A549 (cell line): ENCODE data around the gene NUP214. TPM values are rescaled to one million over a fixed set of nuclear protein-coding genes. Genes with fewer than 3 reads are reported as not detected.

Experiments
- ATAC-seq, 2 experiments: fragments of 200-7000 bp in 1 of 2; fragments of >200 bp in 1 of 2; cut with Nextera tagmentation in 1 of 2; cut with Tn5 transposase in 1 of 2; 3 replicates each; pipeline versions ENCODE4 v1.8.0 to v1.9.1; 2018 to 2020; ENCODE audit warnings: mild to moderate bottlenecking in 1 of 2, moderate library complexity in 1 of 2
- CTCF ChIA-PET: fragments of 300-600 bp; sonication (Branson Sonifier 250); formaldehyde crosslinking; extraction: SDS; loops from one replicate; lab custom pipeline; 2021; ENCODE audit warnings: antibody characterized with exemption, inconsistent platforms; lab: Yijun Ruan, JAX
- POLR2A ChIA-PET: fragments of 350-600 bp; formaldehyde crosslinking; extraction: SDS; loops from one replicate; lab custom pipeline; 2021; ENCODE audit warnings: antibody characterized with exemption, inconsistent platforms; lab: Yijun Ruan, JAX
- DNase-seq, 2 experiments: peaks; one replicate each; pipeline versions ENCODE4 v3.0.0 to v3.0.0-alpha.2; 2011 to 2016; ENCODE audit warnings: low read depth in 1 of 2, low spot score in 1 of 2
- FAIRE-seq: peaks from 2 replicates; lab custom pipeline; 2011; peaks lifted over from hg19 to GRCh38; lab: Jason Lieb, UNC
- H3K27ac ChIP-seq, 2 experiments: fragments of >200 bp; sonication (Bioruptor Twin); formaldehyde crosslinking; 3 replicates each; pipeline ENCODE4 v1.5.1; 2016 to 2017
- H3K4me1 ChIP-seq: fragments of >200 bp; sonication (Bioruptor Twin); formaldehyde crosslinking; 3 replicates; pipeline ENCODE4 v1.6.1; 2016
- H3K4me2 ChIP-seq: fragments of >200 bp; sonication (Bioruptor Twin); formaldehyde crosslinking; 3 replicates; pipeline ENCODE4 v1.6.1; 2016
- H3K4me3 ChIP-seq: fragments of >200 bp; sonication (Bioruptor Twin); formaldehyde crosslinking; 3 replicates; pipeline ENCODE4 v1.5.1; 2016
- H3K9me3 ChIP-seq: fragments of >200 bp; sonication (Bioruptor Twin); formaldehyde crosslinking; 3 replicates; pipeline ENCODE4 v1.6.1; 2016
- CBX2 ChIP-seq: fragments of 200-600 bp; sonication (generic); IDR thresholded peaks from 2 replicates; pipeline ENCODE4 v1.6.1; 2016; ENCODE audit warnings: low read depth, mild to moderate bottlenecking, borderline replicate concordance
- CBX8 ChIP-seq: fragments of 200-600 bp; sonication (generic); IDR thresholded peaks from 2 replicates; pipeline ENCODE4 v1.6.1; 2016
- CEBPB ChIP-seq, 2 experiments: fragments of >200 bp in 1 of 2; sonication (Bioruptor Twin) in 1 of 2; formaldehyde crosslinking in 1 of 2; IDR thresholded peaks; 2 replicates each; pipeline ENCODE4 v1.6.1; 2012 to 2016
- CHD2 ChIP-seq: fragments of 150-350 bp; IDR thresholded peaks from 2 replicates; pipeline ENCODE4 v1.6.1; 2014; ENCODE audit warnings: low read length; ENCODE audit not compliant: partially characterized antibody
- CHD4 ChIP-seq: fragments of 200-600 bp; sonication (generic); IDR thresholded peaks from 2 replicates; pipeline ENCODE4 v1.6.1; 2016; ENCODE audit warnings: antibody characterized with exemption, mild to moderate bottlenecking, borderline replicate concordance
- EHMT2 ChIP-seq: fragments of 200-600 bp; sonication (generic); IDR thresholded peaks from 2 replicates; pipeline ENCODE4 v1.6.1; 2016; ENCODE audit warnings: antibody characterized with exemption, low read depth, mild to moderate bottlenecking, moderate library complexity
- EP300 ChIP-seq, 2 experiments: fragments of >200 bp; sonication (Bioruptor Twin); formaldehyde crosslinking; IDR thresholded peaks; 2 replicates in 1 of 2; 3 replicates in 1 of 2; pipeline ENCODE4 v1.6.1; 2016 to 2017
- FOSB ChIP-seq: fragments of 250-450 bp; sonication (Bioruptor Pico); IDR thresholded peaks from 2 replicates; pipeline ENCODE4 v1.5.0; 2020; ENCODE audit warnings: mild to moderate bottlenecking, moderate library complexity
- FOSL2 ChIP-seq, 2 experiments: fragments of 450-650 bp in 1 of 2; fragments of >200 bp in 1 of 2; sonication (Bioruptor Twin) in 1 of 2; formaldehyde crosslinking; IDR thresholded peaks; 2 replicates each; pipeline versions ENCODE4 v1.5.0 to v1.6.1; 2016 to 2020; ENCODE audit warnings: mild to moderate bottlenecking in 1 of 2, moderate library complexity in 1 of 2
- GATA3 ChIP-seq: IDR thresholded peaks from 2 replicates; pipeline ENCODE4 v1.6.1; 2012; ENCODE audit warnings: borderline replicate concordance
- HEYL ChIP-seq: fragments of 250-450 bp; sonication (Bioruptor Pico); IDR thresholded peaks from 2 replicates; pipeline ENCODE4 v1.8.0; 2021; ENCODE audit warnings: mild to moderate bottlenecking, moderate library complexity
- HOXA7 ChIP-seq: fragments of 250-450 bp; sonication (Bioruptor Pico); IDR thresholded peaks from 2 replicates; pipeline ENCODE4 v1.5.0; 2020; ENCODE audit warnings: mild to moderate bottlenecking, moderate library complexity
- JUN ChIP-seq, 2 experiments: fragments of >200 bp; sonication (Bioruptor Twin); formaldehyde crosslinking; IDR thresholded peaks; 2 replicates in 1 of 2; 3 replicates in 1 of 2; pipeline ENCODE4 v1.6.1; 2016 to 2017
- JUNB ChIP-seq: fragments of >200 bp; sonication (Bioruptor Twin); formaldehyde crosslinking; IDR thresholded peaks from 2 replicates; pipeline ENCODE4 v1.6.1; 2016
- KDM1A ChIP-seq: fragments of 200-600 bp; sonication (generic); IDR thresholded peaks from 2 replicates; pipeline ENCODE4 v1.6.1; 2016; ENCODE audit warnings: low read depth, mild to moderate bottlenecking
- KDM5A ChIP-seq: fragments of 200-600 bp; sonication (generic); IDR thresholded peaks from 2 replicates; pipeline ENCODE4 v1.6.1; 2016; ENCODE audit warnings: antibody characterized with exemption, mild to moderate bottlenecking
- MAZ ChIP-seq: fragments of 150-350 bp; IDR thresholded peaks from 2 replicates; pipeline ENCODE4 v1.6.1; 2014; ENCODE audit warnings: antibody characterized with exemption, low read depth, low read length, borderline replicate concordance
- NFE2L2 ChIP-seq: fragments of 150-350 bp; conservative IDR thresholded peaks from 2 replicates; pipeline ENCODE4 v1.6.1; 2014; ENCODE audit warnings: low read length
- NPAS2 ChIP-seq: fragments of 250-450 bp; sonication (Bioruptor Pico); IDR thresholded peaks from 2 replicates; pipeline ENCODE4 v1.8.0; 2022; ENCODE audit warnings: mild to moderate bottlenecking, moderate library complexity, borderline replicate concordance
- NR3C1 ChIP-seq: fragments of >200 bp; sonication (Bioruptor Twin); formaldehyde crosslinking; IDR thresholded peaks from 3 replicates; pipeline ENCODE4 v1.6.1; 2017
- PHF8 ChIP-seq: fragments of 200-600 bp; sonication (generic); IDR thresholded peaks from 2 replicates; pipeline ENCODE4 v1.6.1; 2016; ENCODE audit warnings: low read depth, mild to moderate bottlenecking, antibody characterized with exemption, moderate library complexity, borderline replicate concordance
- POLR2A ChIP-seq: IDR thresholded peaks from 2 replicates; pipeline ENCODE4 v1.6.1; 2012; ENCODE audit warnings: mild to moderate bottlenecking, low read length
- RCOR1 ChIP-seq: fragments of 150-350 bp; IDR thresholded peaks from 2 replicates; pipeline ENCODE4 v1.6.1; 2014; ENCODE audit warnings: antibody characterized with exemption, low read length, low read depth
- RFX5 ChIP-seq: fragments of 450-650 bp; IDR thresholded peaks from 2 replicates; pipeline ENCODE4 v1.7.1; 2014; ENCODE audit warnings: antibody characterized with exemption, mild to moderate bottlenecking, moderate library complexity
- RNF2 ChIP-seq: fragments of 200-600 bp; sonication (generic); IDR thresholded peaks from 2 replicates; pipeline ENCODE4 v1.6.1; 2016; ENCODE audit warnings: low read depth, mild to moderate bottlenecking, antibody characterized with exemption, moderate library complexity, borderline replicate concordance
- SMC3 ChIP-seq: fragments of >200 bp; sonication (Bioruptor Twin); formaldehyde crosslinking; IDR thresholded peaks from 3 replicates; pipeline ENCODE4 v1.6.1; 2018; ENCODE audit warnings: inconsistent platforms
- TFCP2L1 ChIP-seq: fragments of 250-450 bp; sonication (Bioruptor Pico); IDR thresholded peaks from 2 replicates; pipeline ENCODE4 v1.5.0; 2021; ENCODE audit warnings: mild to moderate bottlenecking
- WGBS: methylation state at CpG from one replicate; pipeline ENCODE4 v1.1.6; 2017; ENCODE audit errors: missing lambda C conversion rate; 5-methylcytosine and 5-hydroxymethylcytosine counted together
- polyA plus RNA-seq, 4 experiments: library from polyadenylated mRNA; depleted of rRNA in 3 of 4; stranded (reverse); fragments of >200 nt; fragmentation: RNase III in 1 of 4; extraction: RNeasy Plus Mini Kit Qiagen cat#74134 plus additional on column Dnase treatment in 1 of 4; gene quantifications; 2 replicates in 3 of 4; 3 replicates in 1 of 4; pipeline ENCODE4 v1.2.3, GENCODE V29; 2011 to 2017
- TF ChIP-seq, protein P1 (sequence below): fragments of 450-650 bp; IDR thresholded peaks from 2 replicates; pipeline ENCODE4 v1.6.1; 2014; ENCODE audit warnings: antibody characterized with exemption
- TF ChIP-seq, protein P2 (sequence below): IDR thresholded peaks from 2 replicates; pipeline ENCODE4 v1.6.1; 2012
- TF ChIP-seq, protein P3 (sequence below): fragments of >200 bp; sonication (Bioruptor Twin); formaldehyde crosslinking; IDR thresholded peaks from 3 replicates; pipeline ENCODE4 v1.5.1; 2016

Gene NUP214
- polyA plus RNA-seq, 2 of the 4 experiments (the other 2 are of a cell fraction), result 14.4 to 18.5 TPM

DNA sequence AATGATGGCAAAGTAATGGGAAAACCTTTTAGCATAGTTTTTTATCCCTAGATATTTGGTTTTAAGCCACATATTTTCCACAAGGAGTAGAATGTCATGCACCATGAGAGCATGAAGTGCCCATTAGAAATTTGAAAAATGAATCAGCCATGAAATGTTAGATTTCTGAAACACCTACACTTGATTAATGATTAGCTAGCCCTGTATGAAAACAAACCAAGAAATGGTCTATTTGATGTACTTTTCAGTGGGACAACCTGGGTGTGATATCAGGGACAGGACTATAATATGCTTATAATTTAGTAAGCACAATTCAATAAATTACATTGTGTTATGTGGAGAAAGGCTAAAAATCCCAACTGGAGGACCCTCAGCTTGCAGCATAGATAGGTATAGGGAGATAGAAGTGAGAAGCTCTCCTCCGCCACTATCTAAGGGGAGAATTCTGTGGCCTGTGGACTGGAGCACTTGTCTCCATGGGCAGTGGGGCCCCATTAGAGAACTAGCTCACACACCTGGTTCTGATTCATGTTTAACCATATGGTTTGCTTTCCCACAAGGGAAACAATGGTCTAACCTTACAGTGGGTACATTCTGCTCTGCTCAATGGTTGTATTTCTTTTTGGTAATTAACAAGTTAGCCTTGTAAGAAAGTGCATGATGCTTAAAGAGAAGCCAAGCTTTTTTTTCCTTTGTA, 35.2 kb downstream of the NUP214 start:
- no peaks in the 10 kb centered on the region for H3K4me1 ChIP-seq
- H3K27ac ChIP-seq, result no peak overlapping the region
- no peaks in the 10 kb centered on the region for H3K9me3 ChIP-seq
- CTCF ChIA-PET, result interaction anchor here (0.7 to 1.6 kb wide), 5 partner anchors 13 to 535 kb away, joined by 3 to 8 read pairs (median 4); no protein-coding TSS in a partner anchor
- WGBS, result 95% methylated on average over 1 of the region's 1 CpG
- FAIRE-seq (no peak), DNase-seq (no peak), ATAC-seq (no peak)
- H3K4me2 ChIP-seq, result no peak overlapping the region
- TF ChIP-seq TFCP2L1 (CRISPR knock-in tag) (no peak), RCOR1 (no peak), EHMT2 (no peak), CHD2 (no peak), CEBPB (IDR thresholded peaks at IDR 0.05) (no peak), CHD4 (no peak), FOSB (CRISPR knock-in tag) (no peak), JUNB (no peak), CBX8 (no peak), HEYL (CRISPR knock-in tag) (no peak), PHF8 (no peak), RNF2 (no peak), FOSL2 (IDR thresholded peaks at IDR 0.05) (no peak), FOSL2 (CRISPR knock-in tag; IDR thresholded peaks at IDR 0.05) (no peak), EP300 (IDR thresholded peaks at IDR 0.05) (no peak)
- TF ChIP-seq, protein P1, sequence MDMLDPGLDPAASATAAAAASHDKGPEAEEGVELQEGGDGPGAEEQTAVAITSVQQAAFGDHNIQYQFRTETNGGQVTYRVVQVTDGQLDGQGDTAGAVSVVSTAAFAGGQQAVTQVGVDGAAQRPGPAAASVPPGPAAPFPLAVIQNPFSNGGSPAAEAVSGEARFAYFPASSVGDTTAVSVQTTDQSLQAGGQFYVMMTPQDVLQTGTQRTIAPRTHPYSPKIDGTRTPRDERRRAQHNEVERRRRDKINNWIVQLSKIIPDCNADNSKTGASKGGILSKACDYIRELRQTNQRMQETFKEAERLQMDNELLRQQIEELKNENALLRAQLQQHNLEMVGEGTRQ, result no peak
- POLR2A ChIA-PET, result no interaction called here
- no peak overlapping the region for H3K4me3 ChIP-seq

DNA sequence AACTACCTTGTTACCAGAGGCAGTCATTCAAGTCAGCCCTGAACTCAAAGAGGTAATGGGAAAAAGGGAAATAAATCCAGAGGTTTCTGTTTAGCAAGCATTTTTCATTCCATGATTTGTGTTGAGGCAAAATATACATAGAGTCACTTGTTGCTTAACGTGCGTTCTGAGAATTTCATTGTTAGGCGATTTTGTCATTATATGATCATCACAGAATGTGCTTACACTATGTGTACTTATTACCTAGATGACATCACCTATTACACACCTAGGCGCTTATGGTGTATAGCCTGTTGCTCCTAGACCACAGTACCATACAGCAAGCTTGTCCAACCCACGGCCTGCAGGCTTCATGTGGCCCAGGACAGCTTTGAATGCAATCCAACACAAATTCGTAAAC, 36.2 kb downstream of the NUP214 start:
- H3K4me3 ChIP-seq, result no peak overlapping the region
- CTCF ChIA-PET, result interaction anchor here (0.7 to 1.7 kb wide), 10 partner anchors 10 to 377 kb away, joined by 3 to 8 read pairs (median 5); no protein-coding TSS in a partner anchor
- 90% methylated on average over 6 of the region's 6 CpGs for WGBS
- ATAC-seq, result no peak
- no peaks in the 10 kb centered on the region for H3K4me1 ChIP-seq
- TF ChIP-seq JUNB (no peak), POLR2A (no peak), EHMT2 (no peak), RFX5 (no peak), CHD4 (no peak), KDM1A (no peak), KDM5A (no peak), CBX2 (no peak), MAZ (no peak), NR3C1 (no peak), NPAS2 (CRISPR knock-in tag) (no peak), GATA3 (no peak), HOXA7 (CRISPR knock-in tag) (no peak), CHD2 (no peak), NFE2L2 (no peak), SMC3 (no peak), JUN (IDR thresholded peaks at IDR 0.05) (no peak)
- TF ChIP-seq, protein P2, sequence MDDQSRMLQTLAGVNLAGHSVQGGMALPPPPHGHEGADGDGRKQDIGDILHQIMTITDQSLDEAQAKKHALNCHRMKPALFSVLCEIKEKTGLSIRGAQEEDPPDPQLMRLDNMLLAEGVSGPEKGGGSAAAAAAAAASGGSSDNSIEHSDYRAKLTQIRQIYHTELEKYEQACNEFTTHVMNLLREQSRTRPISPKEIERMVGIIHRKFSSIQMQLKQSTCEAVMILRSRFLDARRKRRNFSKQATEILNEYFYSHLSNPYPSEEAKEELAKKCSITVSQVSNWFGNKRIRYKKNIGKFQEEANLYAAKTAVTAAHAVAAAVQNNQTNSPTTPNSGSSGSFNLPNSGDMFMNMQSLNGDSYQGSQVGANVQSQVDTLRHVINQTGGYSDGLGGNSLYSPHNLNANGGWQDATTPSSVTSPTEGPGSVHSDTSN, result no peak
- TF ChIP-seq, protein P3, sequence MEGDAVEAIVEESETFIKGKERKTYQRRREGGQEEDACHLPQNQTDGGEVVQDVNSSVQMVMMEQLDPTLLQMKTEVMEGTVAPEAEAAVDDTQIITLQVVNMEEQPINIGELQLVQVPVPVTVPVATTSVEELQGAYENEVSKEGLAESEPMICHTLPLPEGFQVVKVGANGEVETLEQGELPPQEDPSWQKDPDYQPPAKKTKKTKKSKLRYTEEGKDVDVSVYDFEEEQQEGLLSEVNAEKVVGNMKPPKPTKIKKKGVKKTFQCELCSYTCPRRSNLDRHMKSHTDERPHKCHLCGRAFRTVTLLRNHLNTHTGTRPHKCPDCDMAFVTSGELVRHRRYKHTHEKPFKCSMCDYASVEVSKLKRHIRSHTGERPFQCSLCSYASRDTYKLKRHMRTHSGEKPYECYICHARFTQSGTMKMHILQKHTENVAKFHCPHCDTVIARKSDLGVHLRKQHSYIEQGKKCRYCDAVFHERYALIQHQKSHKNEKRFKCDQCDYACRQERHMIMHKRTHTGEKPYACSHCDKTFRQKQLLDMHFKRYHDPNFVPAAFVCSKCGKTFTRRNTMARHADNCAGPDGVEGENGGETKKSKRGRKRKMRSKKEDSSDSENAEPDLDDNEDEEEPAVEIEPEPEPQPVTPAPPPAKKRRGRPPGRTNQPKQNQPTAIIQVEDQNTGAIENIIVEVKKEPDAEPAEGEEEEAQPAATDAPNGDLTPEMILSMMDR, result no peak
- H3K9me3 ChIP-seq, result no peaks in the 10 kb centered on the region
- no peak overlapping the region for H3K4me2 ChIP-seq
- POLR2A ChIA-PET, result no interaction called here
- no peak overlapping the region for H3K27ac ChIP-seq
- no peak for FAIRE-seq
- no peak for DNase-seq
